ENCODE data around the gene OLAH. TPM values are rescaled to one million over a fixed set of nuclear protein-coding genes. Genes with fewer than 3 reads are reported as not detected.

Gene OLAH
- total RNA-seq, 1 donor from 2014 or later = not detected

Other genes starting within 250 kb of the OLAH start
- gene CDNF, start 205.9 kb upstream of the OLAH start, total RNA-seq = 0.98 TPM
- gene HSPA14, start 205.6 kb upstream of the OLAH start, total RNA-seq = 8.0 TPM
- gene MSANTD7, start 205.6 kb upstream of the OLAH start, total RNA-seq = 10.4 TPM
- 5.9 TPM for gene SUV39H2, start 165.1 kb upstream of the OLAH start, total RNA-seq
- 12.0 TPM for gene DCLRE1C, start 89.8 kb upstream of the OLAH start, total RNA-seq
- not detected for gene MEIG1, start 84.6 kb upstream of the OLAH start, total RNA-seq
- 0.40 TPM for gene ACBD7, start 44.8 kb downstream of the OLAH start, total RNA-seq
- gene RPP38, start 53.4 kb downstream of the OLAH start, total RNA-seq = 15.4 TPM
- 23.3 TPM for gene NMT2, start 124.8 kb downstream of the OLAH start, total RNA-seq